ENCODE results near the gene TMEM175. TPM values are rescaled to one million over a fixed set of nuclear protein-coding genes. Genes with fewer than 3 reads are reported as not detected.

The TMEM175 gene
- total RNA-seq, 4 donors from 2014 or later, result 17.4 to 39.1 (median 30.1) TPM

- no peak overlapping the region for H3K4me3 ChIP-seq (ENCODE audit: low read depth, poor library complexity, severe bottlenecking)
- TF ChIP-seq POLR2A (IDR thresholded peaks at IDR 0.05) (no peak), CTCF (IDR thresholded peaks at IDR 0.05) (no peak)
- DNase-seq (ENCODE audit: low spot score in 2 of 2), result no peak
- WGBS, 2 donors, result 66 to 71% methylated on average over 17 to 25 of the region's 25 CpGs
- intact Hi-C loops (cut with DNase I; ENCODE audit: low total_unique reads), result no loop called here
Measured at GRCh38 chr4:992297-993110, 60.2 kb downstream of the TMEM175 start.

DNA sequence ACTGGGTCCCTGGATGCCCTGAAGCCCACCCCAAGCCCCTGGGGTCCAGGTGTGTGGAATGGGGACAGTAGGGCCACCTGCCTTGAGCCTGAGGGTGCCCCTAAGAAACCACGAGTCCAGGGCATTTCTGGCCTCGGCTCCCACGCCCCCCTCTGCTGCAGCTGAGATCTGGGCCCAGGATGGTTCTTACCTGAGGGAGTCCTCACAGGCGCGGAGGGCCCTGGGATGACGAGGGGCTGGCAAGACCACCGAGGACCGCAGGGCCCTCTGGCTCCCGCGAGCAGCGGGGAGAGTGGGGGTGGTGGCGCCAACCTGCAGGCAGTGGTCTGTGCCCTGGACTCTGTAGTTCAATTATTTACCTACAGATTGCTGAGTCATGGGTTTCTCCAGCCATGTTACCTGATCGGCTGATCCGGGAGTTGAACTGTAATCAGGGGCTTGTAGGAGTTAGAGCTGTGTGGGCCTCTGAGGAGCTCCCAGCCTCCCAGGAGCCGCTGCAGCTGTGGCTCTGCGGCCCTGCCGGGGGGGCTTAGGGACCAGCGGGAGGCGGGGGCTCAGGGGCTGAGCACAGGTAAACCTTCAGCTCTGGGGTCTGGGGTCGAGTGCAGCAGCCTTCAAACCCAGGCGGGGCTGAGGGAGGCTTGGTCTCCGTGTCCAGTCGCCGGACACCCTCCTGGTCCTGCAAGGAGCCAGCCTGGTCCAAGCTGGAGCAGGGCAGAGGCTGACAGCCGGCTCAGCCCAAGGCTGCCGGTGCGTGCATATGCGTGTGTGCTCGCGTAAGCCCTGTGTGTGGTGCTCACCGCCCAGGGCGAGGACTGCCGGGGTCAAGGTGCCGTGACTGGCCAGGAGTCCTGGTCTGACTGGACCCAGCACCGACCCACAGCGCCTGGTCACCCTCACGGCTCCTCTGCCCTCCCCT lies 61.1 kb downstream of the TMEM175 start, which contains the start of gene SLC26A1:
Gene SLC26A1 (minus strand): TSS at position 294 of the 919 bp plus-strand sequence. CDS start 1,701 bp downstream, outside the sequence.
- TF ChIP-seq CTCF (IDR thresholded peaks at IDR 0.05) (no peak), POLR2A (IDR thresholded peaks at IDR 0.05) (no peak)
- H3K4me3 ChIP-seq (ENCODE audit: low read depth, poor library complexity, severe bottlenecking), result no peak within 1 kb of the TSS
- DNase-seq (ENCODE audit: low spot score in 2 of 2), result no peak
- 85 to 94% methylated on average over 28 to 36 of the region's 37 CpGs for WGBS, 2 donors
- intact Hi-C loops (cut with DNase I; ENCODE audit: low total_unique reads), result no loop called here

DNA sequence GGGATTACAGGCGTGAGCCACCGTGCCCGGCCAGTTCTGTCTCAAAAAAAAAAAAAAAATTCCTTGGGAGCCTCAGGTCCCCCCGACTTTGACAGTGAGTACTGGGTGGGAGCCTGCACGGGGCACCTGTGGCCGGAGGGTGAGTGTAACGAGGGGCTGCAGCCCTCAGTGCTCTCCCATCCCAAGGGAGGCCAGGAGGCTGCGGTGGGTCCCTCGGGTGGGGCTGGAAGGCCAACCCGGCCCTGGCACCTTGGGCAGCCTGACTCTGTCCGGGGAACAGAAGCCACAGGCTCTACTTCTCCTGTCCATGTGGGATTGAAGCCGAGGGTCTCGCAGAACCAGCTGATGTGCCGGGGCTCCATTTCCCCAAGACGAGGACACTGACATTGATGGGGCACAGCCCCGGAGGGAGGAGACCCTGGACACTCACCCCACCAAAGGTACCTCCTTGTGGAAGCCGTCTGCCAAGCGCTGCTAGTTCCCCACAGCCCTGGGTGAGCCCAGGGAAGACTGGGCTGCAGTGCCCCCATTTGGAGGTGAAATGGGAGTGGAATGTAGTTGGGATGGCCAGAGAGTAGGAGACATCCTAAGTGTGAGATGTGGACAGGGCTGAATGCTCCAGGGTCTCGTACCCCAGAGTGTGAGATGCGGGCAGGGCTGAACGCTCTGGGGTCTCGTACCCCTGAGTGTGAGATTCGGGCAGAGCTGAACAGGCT lies 63.2 kb downstream of the TMEM175 start:
- intact Hi-C loops (cut with DNase I; ENCODE audit: low total_unique reads), result no loop called here
- 82 to 90% methylated on average over 16 to 23 of the region's 23 CpGs for WGBS, 2 donors
- no peak overlapping the region for H3K4me3 ChIP-seq (ENCODE audit: low read depth, poor library complexity, severe bottlenecking)
- TF ChIP-seq CTCF (IDR thresholded peaks at IDR 0.05) (no peak), POLR2A (IDR thresholded peaks at IDR 0.05) (no peak)
- DNase-seq (ENCODE audit: low spot score in 2 of 2), result no peak

- intact Hi-C loops (cut with DNase I; ENCODE audit: low total_unique reads), result no loop called here
- no peak overlapping the region for H3K4me3 ChIP-seq (ENCODE audit: low read depth, poor library complexity, severe bottlenecking)
- no peak for TF ChIP-seq CTCF (IDR thresholded peaks at IDR 0.05)
- no peak for TF ChIP-seq POLR2A (IDR thresholded peaks at IDR 0.05)
- DNase-seq (ENCODE audit: low spot score in 2 of 2), result no peak
- WGBS, 2 donors, result 53 to 54% methylated on average over 12 to 13 of the region's 15 CpGs
Measured at GRCh38 chr4:996030-996996, 64.1 kb downstream of the TMEM175 start.

Measured in lower leg skin (tissue), 4 donors.